HFF-Myc (cell line): ENCODE results near the gene SMAD6.

ENCODE experiments used
- DNase-seq: peaks from one replicate; pipeline ENCODE4 v3.0.0-alpha.2; 2011; ENCODE audit warnings: low read depth; ENCODE audit errors: extremely low read depth
- H3K4me3 ChIP-seq: replicated peaks from 2 replicates; pipeline ENCODE4 v1.5.1; 2011; ENCODE audit warnings: low read depth, mild to moderate bottlenecking, control low read depth, low read length
- TF ChIP-seq, protein P1 (sequence below): IDR thresholded peaks from 2 replicates; pipeline ENCODE4 v1.5.1; 2012; ENCODE audit warnings: mild to moderate bottlenecking, low read depth, low read length, control low read depth; ENCODE audit errors: missing control alignments

The SMAD6 gene

DNA sequence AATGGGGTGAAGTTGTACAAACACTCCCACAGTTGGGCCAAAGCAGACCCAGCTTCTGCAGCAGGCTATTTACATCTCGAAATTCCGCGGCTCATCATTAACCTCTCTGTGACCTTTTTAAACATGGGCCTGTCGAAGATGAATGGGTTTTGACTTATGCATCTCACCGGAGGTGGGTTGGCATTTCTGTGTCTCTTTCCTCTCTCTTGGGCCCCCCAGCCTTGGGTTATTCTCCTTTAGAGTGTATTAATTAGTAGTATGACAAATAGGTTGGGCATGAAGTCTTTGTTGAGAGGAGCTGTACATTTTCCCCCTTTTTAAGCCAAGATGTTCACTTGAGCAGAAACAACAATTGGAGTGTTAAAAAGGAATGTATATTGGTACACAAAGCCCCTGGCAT is 9.8 kb downstream of the SMAD6 start:
- TF ChIP-seq, protein P1, sequence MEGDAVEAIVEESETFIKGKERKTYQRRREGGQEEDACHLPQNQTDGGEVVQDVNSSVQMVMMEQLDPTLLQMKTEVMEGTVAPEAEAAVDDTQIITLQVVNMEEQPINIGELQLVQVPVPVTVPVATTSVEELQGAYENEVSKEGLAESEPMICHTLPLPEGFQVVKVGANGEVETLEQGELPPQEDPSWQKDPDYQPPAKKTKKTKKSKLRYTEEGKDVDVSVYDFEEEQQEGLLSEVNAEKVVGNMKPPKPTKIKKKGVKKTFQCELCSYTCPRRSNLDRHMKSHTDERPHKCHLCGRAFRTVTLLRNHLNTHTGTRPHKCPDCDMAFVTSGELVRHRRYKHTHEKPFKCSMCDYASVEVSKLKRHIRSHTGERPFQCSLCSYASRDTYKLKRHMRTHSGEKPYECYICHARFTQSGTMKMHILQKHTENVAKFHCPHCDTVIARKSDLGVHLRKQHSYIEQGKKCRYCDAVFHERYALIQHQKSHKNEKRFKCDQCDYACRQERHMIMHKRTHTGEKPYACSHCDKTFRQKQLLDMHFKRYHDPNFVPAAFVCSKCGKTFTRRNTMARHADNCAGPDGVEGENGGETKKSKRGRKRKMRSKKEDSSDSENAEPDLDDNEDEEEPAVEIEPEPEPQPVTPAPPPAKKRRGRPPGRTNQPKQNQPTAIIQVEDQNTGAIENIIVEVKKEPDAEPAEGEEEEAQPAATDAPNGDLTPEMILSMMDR, result no peak
- DNase-seq, result no peak
- H3K4me3 ChIP-seq, result no peak overlapping the region

DNA sequence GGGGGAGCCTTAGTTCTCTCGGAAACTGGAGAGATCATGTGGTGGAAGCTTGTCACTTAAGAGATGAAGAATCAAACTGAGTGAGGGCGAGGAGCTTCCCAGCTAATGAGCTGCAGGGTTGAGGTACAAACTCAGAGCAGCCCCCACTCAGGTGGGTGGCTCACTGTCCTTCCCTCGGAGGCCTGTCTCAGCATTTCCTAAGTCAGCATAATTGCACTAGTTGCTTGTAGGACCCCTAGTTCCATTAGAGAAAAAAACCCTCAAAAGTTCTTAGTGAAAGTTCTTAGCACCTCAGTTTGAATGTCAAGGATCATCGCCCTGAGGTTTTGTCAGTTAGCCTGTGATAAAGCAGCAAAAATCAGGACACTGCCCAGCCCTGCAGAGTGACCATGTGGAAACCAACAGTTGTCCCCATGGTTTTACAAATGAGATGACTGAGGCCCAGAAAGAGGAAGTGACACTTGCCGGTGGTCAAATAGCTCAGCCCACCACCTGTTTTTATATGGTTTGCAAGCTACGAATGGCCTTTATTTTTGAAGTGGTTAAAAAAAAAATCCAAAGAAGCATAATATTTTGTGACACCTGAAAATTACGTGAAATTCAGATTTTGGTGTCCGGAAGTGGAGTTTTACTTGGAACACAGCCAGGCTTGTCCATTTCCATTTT is 11.9 kb downstream of the SMAD6 start:
- TF ChIP-seq, protein P1, result no peak
- no peak overlapping the region for H3K4me3 ChIP-seq
- DNase-seq, result no peak

DNA sequence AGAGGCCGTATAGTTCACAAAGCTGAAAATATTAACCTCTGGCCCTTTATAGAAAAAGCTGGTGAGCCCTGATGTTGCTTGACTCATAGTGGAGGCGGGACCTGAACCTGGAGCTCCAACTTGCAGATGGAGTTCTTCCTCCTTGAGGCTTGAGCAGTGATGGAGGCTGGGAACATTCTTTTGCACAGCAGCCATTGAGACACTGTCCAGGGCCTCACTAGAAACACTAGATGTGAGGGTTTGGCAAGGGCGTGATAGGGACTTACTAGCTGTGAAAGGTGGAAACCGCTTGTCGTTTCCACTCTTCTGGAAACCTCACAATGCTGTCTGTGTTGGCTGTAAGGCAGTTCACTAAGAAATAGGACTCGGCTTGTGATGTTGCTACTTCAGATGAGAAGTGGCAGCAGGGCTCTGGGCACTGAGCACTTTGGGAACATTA is 12.5 kb downstream of the SMAD6 start:
- no peak for DNase-seq
- TF ChIP-seq, protein P1, result no peak
- H3K4me3 ChIP-seq, result no peak overlapping the region

DNA sequence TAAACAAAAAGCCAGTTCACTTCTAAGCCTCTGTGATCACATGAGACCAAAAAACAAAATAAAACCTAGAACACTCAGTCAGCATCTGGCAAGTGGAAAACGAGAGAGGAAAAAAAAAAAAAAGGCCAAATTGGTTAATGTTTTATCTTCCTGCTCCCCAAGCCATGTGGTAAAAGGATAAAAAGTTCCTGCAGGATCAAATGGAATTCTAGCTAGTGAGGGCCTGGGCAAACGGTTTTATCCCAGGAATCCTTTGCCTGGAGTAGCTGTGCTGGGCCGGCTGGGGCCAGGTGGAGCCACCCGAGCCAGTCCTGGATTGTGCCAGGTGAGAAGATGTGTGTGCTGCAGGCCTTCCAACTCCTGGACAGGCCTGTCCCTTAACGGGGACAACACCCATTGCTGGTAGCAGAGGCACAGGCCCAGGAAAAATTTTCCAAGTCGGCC is 13.2 kb downstream of the SMAD6 start:
- TF ChIP-seq, protein P1, result no peak
- H3K4me3 ChIP-seq, result no peak overlapping the region
- no peak for DNase-seq

DNA sequence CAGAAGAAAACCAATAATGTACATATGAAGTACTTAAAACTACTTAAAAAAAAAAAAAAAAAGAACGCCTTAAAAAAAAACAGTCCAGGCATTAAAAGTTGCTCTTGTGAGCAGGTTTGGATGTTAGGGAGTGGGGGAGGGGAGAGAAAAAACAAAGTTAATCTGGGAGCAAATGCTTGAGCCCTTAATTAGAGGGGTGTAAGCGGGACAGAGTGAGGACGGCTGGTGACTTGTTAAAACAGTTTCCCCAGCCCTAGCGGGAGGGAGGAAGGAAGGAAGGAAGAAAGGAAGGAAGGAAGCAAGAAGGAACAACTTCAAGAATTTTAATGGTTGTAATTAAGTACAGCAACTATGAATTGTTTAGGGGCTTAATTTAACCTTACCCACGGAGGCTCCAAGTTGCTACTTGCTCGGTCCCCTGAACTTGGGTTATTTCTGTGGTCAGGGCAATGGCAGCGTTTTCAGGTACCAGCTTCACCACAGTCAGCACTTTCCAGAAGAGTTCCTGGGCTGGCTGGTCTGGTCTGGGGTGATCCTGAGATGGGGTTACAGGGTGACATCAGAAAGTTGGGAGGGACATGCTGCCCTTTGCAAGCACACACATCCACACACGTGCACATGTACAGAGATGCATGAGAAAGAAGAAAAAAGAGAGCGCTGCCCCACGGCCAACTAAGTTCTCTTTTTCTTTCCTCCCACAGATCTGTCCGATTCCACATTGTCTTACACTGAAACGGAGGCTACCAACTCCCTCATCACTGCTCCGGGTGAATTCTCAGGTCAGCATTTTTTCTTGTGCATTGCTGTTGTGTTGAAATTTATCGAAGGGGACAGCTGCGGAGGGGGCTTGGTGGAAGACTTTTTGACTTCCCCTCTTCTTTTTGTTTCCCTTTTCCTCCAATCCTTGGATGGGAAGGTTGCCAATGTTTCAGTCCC is 14.0 kb downstream of the SMAD6 start:
- H3K4me3 ChIP-seq, result no peak overlapping the region
- DNase-seq, result no peak
- TF ChIP-seq, protein P1, result no peak

DNA sequence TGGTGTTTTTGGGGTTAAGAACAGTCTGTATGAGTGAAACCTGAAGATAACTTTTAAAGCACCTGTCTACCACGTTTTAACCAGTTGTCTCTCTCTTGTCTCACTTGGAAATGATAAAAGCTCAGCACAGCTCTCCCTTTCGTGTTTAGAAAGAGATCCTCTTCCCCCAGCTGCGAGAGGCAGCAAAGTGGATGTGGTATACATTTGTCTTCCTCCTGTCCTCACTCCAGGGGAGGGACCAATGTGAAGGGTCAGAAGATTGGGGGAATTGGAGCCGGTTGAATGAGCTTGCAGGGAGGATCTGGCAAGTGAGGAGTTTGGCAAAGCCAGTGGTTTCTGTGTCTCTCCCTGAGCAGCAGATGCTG is 14.6 kb downstream of the SMAD6 start:
- TF ChIP-seq, protein P1, result no peak
- DNase-seq, result no peak
- H3K4me3 ChIP-seq, result no peak overlapping the region
